Activated T-helper 9 cell treated with anti-CD3 and anti-CD28 coated beads, Interleukin-2, amount 50 U/mL, for 16 hours (primary cell): ENCODE data around the gene BCS1L.
"Not testable (repeated sequence)": the region's sequence is repeated elsewhere in the genome, so short reads cannot be mapped to it uniquely, and the experiment has no call there.

Experiments used
- DNase-seq: peaks from one replicate; pipeline ENCODE4 v3.0.0-alpha.2; 2020; ENCODE audit warnings: low read depth

BCS1L gene

GRCh38 chr2:218662377-218662776, 2.9 kb downstream of the BCS1L start:
- DNase-seq: no peak

- DNase-seq: no peak
Measured at GRCh38 chr2:218662827-218663226, 3.3 kb downstream of the BCS1L start.

- DNase-seq: no peak
Measured at GRCh38 chr2:218663901-218664300, 4.4 kb downstream of the BCS1L start.

- DNase-seq: no peak
Measured at GRCh38 chr2:218664653-218665052, 5.2 kb downstream of the BCS1L start.

GRCh38 chr2:218671097-218671653, 11.7 kb downstream of the BCS1L start:
- DNase-seq: no peak

GRCh38 chr2:218671654-218672566, 12.4 kb downstream of the BCS1L start, which contains the start of the genes RNF25 and STK36:
Gene RNF25, minus strand, starts transcription at chr2:218672002. Its CDS starts 32 bp downstream, at chr2:218671970.
Gene STK36, plus strand, starts transcription at chr2:218672086. Its CDS starts 744 bp downstream, at chr2:218672830.
- DNase-seq: peak; percentile 74

- no peak for DNase-seq
Measured at GRCh38 chr2:218679119-218679518, 19.6 kb downstream of the BCS1L start.

- no peak for DNase-seq
Measured at GRCh38 chr2:218680061-218680460, 20.6 kb downstream of the BCS1L start.

- DNase-seq: not testable (repeated sequence)
Measured at GRCh38 chr2:218687400-218688060, 28.0 kb downstream of the BCS1L start.

- no peak for DNase-seq
Measured at GRCh38 chr2:218691234-218691633, 31.8 kb downstream of the BCS1L start.

GRCh38 chr2:218694405-218695145, 35.1 kb downstream of the BCS1L start:
- no peak for DNase-seq

- no peak for DNase-seq
Measured at GRCh38 chr2:218698885-218699284, 39.4 kb downstream of the BCS1L start.

- DNase-seq: no peak
Measured at GRCh38 chr2:218701806-218702205, 42.3 kb downstream of the BCS1L start.

GRCh38 chr2:218703341-218703740, 43.9 kb downstream of the BCS1L start:
- no peak for DNase-seq

- no peak for DNase-seq
Measured at GRCh38 chr2:218708086-218708485, 48.6 kb downstream of the BCS1L start.

- DNase-seq: no peak
Measured at GRCh38 chr2:218709908-218710307, 50.4 kb downstream of the BCS1L start.

- peak; percentile 2 for DNase-seq
Measured at GRCh38 chr2:218710334-218710686, 50.8 kb downstream of the BCS1L start.

- peak; percentile 97 for DNase-seq
Measured at GRCh38 chr2:218710687-218711549, 51.4 kb downstream of the BCS1L start, which contains the start of gene TTLL4. Gene TTLL4, plus strand, starts transcription at chr2:218710835. Its CDS starts 26,842 bp downstream, at chr2:218737677.

GRCh38 chr2:218711550-218711929, 52.1 kb downstream of the BCS1L start:
- DNase-seq: no peak
